GM18858 (cell line): ENCODE measurements around the gene HTRA1.

ENCODE experiments used
- ATAC-seq: cut with Tn5 transposase; IDR thresholded peaks from one replicate; pipeline ENCODE4 v1.9.1; 2021; ENCODE audit not compliant: unreplicated experiment

The HTRA1 gene

DNA sequence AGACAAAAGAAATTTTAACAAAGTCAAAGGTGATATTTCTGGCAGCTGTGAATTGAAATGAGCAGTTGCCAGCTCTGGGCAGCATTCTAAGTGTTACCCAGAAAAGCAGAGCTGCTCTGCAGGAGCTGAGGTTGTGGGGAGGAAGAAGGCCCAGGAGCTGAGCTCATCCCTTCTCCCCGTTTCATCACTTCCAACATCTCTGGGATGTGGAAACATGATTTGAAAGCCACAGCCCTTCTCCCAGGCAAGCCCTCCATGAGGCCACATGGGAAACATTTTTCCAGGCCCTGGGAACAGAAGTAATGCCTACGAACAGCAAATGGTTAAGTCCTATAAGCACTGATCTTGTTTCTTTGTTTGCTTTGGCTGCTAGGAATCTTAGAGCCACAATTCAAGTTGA lies 88.3 kb downstream of the HTRA1 start:
- no peak for ATAC-seq

DNA sequence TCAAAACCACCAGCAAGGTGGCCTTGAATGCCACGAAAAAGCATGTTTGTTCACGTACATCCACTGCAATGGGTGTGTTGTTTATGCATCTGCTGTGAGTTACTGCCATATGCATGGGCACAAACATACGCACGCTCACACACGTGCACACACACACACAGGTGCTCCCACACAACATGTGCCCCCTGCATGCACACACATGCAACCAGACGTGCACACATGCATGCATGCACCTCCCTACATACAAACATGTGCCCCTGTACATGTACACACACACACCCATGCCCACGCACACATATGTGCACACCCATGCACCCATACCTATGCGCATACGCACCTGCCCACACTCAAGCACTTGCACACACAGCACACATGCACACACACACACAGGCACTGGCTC lies 89.1 kb downstream of the HTRA1 start:
- ATAC-seq = no peak

DNA sequence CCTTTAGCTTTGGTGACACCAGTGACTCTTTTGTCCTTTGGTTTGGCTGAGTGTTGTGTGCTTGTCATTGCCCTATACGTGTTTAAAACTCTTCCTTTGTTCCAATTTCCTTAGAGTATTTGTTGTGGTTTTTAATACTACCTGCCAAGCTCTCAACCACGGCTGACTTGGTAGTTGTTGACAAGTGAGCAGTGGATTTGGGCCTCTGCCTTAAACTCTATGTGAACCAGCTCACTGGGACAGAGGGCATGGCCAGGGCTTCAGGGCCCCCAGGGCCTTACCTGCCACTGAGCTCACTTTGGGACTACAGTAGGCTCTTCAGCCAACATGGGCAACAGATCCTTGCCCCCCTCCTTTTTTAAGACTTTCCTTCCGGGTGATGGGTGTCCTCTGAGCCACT lies 89.6 kb downstream of the HTRA1 start:
- ATAC-seq = no peak

DNA sequence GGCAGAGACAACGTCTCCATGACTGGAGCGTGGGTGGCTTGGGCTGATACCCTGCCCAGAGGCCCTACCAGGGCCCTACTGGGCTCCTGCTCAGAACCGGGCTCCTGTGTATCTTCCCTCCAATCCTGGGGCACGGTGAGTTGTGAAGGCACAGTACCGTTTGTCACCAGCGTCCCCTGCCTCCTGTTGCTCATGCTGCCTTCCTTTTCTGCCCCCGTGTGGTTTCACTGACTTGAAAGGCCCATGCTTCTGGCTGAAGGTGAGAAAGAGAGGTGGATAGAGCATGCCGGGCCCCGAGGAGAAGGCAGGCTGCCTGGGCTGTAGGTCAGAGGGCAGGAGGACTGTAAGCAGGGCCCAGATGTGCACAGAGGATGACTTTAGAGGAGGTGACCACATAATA lies 90.1 kb downstream of the HTRA1 start:
- no peak for ATAC-seq

DNA sequence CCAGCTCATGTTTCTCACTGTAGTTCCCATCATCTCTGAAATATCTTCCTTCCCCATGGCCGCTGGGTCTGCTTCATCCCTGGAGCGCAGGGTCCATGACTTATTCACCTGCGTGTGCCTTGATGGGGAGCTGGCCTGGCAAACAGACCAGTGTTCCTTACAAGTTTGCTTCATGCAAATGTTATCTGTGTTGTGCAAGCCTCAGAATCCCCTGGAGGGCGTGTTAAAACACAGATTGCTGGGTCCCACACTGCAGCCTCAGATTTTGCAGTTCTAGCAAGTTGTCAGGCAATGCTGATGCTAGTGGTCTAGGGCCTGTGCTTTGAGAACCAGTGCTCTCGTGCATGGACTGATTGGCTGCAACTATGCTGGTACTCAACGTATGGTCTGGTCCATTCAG lies 92.0 kb downstream of the HTRA1 start:
- ATAC-seq = no peak

DNA sequence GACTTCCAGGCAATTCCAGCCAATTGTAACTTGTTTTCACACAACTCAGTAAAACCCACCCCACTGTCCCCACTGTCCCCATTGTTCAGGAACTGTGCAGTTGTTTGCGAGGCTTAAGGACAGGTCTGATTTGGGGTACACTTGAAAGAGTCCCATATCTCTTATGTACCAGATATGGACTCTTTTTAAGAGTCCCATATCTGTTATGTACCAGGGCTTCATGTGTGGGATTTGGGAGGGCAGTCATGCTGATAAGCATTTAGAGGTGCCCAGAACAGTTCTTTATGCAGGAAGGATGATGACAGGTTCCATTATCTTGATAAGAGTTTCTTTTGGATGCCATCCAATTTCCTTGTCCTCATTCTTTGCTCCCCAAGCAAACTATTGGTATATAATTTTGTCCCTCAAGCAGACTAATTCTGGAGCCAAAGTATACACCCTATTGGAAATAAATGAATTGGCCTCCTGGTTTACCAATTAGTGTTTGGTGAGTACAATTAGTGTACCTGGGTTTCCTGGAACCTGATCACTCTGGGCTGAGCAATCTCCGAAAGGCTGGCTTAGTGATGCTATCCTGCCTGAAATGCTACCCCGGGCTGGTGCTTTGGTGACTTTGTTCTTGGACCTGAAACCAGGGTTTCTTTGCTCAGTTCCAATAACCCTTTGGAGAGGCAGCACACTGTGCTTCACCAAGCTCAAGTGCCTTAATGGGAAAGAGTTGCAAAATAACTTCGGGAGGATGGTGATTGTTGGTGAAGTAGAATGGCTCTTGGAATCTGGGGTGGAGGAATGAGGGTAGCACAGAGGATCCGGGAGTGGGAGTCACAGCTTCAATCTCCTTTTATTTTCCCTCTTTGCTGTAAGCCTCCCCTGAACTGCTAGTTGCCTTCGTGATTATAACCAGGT lies 93.0 kb downstream of the HTRA1 start:
- no peak for ATAC-seq

DNA sequence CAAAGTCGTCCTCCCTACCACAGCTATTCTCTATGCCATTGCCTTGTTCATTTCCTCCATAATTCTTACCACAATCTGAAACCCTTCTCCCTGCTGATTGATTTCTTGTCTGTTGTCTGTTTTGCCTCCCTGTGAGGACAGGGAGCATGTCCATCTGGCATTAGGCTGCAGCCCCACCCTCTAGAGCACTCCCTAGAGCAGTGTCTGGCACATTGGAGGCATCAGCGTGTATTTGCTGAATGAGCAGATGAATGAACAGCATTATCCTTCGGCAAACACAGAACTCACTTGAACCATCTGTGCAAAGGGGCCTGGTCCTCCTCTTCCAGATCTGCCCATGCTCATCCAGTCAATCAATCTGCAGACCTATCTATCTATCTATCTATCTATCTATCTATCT lies 94.1 kb downstream of the HTRA1 start:
- ATAC-seq = no peak

DNA sequence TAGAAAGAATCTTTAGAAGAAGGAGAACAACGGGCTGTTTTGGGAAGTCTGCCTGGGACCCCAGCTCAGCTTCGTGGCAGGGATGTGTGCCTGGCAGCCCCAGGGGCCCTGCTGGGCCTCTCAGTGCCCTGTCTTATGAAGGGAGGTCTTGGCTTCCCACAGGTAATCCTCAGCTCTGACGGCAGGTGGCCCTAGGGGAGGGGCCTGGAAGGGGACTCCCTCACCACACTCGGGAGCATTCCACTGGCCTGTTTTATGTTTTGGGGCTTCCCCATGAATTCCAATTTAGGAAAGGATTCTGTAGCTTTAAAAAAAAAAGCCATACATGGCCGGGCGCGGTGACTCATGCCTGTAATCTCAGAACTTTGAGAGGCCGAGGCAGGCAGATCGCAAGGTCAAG lies 96.2 kb downstream of the HTRA1 start:
- no peak for ATAC-seq

DNA sequence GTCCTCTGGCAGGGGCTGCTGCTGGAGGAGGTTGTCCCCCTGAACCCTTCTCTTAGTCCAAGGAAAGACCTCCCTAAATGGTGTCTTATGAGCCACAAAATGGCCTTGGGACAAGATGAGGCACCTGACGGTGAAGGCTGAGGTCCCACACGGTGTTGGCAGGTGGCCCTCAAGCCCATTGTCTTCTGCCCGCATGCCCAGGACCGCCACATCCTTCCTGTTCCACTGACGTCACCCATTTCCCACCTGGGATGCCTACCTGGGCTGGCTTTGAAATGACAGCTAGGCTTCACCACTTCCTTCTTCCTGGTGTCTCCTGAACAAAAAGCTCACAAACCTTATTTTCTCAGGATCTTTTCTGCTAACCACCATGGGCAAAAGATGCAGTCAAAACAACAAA lies 97.1 kb downstream of the HTRA1 start:
- ATAC-seq = no peak

DNA sequence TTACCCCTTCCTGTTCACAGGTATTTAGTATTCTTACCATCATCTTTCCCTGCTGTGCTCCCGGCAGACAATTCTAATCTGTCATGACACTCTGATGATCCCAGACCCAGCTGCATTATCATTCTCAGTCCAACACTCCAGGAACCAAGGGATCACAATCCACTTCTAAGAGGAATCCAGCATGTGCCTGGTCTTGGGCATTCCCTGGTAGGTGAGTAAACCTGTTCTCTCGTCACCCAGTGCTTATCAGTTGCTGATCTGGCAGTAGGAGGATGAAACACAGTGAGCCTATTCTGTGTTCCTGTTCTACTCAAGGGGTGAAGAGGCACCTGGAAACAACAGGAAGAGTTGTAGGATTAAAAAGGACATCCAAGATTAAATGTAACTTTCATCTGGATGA lies 97.9 kb downstream of the HTRA1 start:
- no peak for ATAC-seq

DNA sequence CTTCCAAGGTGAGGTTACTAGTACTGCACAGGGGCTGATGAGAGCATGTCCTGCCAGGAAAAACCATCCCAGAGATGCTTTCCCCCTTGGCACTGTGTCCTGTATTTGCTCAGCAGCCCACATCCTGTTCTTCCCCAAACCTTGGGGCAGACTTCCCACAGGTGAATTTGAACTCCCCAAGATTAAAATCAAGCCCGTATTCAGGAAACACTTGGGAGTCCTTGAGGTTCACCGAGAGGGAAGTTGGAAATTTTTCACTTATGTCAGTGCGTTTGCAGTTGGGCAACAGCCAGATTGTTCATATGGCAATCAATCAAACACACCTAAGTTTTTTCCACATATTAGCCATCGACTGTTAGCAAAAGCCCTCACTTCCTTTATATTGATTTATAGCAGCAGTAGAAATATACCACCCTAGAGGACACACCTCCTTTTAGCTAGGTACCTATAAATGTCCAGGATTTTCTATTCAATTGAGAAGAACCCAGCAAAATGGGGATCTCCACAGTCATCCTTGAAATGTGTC lies 99.0 kb downstream of the HTRA1 start, which contains the start of gene DMBT1:
Gene DMBT1 (plus strand): TSS at position 476 of the 526 bp plus-strand sequence. CDS start 17 bp downstream, at position 493.
- ATAC-seq = no peak

DNA sequence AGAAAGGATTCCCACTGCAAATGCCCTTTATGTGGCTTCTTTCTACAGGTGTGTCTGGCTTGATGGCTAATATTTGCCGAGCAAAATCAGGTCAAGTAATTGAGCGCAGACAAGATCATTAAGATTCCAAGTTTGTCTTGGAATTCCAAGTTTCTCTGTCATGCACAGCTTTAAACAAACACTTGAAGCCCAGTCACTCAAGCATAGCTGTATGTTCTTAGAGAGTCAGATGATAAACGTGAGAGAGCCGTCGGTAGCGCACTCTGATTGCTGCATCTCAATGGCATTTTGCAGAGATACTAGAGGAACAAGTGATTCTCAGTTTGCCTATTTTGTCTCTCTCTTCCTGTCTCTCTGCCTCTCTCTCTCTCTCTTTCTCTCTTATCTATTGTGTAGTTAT lies 99.9 kb downstream of the HTRA1 start:
- no peak for ATAC-seq

DNA sequence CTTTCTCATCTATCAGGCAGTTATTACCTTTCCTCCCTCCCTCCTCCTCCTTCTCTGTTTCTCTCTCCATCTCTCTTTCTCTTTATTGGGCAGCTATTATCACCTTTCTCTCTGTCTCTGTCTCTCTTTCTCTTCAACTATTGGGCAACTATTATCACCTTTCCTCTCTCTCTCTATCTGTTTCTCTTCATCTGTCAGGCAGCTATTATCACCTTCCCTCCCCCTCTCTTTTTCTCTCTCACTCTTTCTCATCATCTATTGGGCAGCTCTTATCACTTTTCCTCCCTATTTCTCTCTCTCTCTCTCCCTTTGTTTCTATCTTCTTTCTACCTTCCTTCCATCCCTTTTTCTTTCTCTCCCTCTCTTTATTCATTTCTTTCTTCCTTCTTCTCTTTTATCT lies 100.4 kb downstream of the HTRA1 start:
- no peak for ATAC-seq
